H9 (cell line): ENCODE data around the gene LDB2. TPM values are rescaled to one million over a fixed set of nuclear protein-coding genes. Genes with fewer than 3 reads are reported as not detected.

Source experiments
- DNase-seq: peaks from one replicate; pipeline ENCODE4 v3.0.0-alpha.2; 2017
- H2AFZ ChIP-seq: one replicate; pipeline ENCODE4 v1.6.1; 2013; ENCODE audit warnings: mild to moderate bottlenecking, low read length, control low read depth, moderate library complexity
- H2AK5ac ChIP-seq: 2 replicates; pipeline ENCODE4 v1.6.1; 2013; ENCODE audit warnings: low read length, control low read depth, mixed read lengths; ENCODE audit not compliant: insufficient read length
- H2BK120ac ChIP-seq: one replicate; pipeline ENCODE4 v1.6.1; 2013; ENCODE audit warnings: low read depth, mild to moderate bottlenecking, low read length, control low read depth, inconsistent platforms; ENCODE audit not compliant: poor library complexity, severe bottlenecking
- H2BK12ac ChIP-seq: 2 replicates; pipeline ENCODE4 v1.6.1; 2013; ENCODE audit warnings: low read length, control low read depth, mixed read lengths, low read depth; ENCODE audit not compliant: insufficient read length
- H2BK15ac ChIP-seq: 2 replicates; pipeline ENCODE4 v1.6.1; 2013; ENCODE audit warnings: low read depth, low read length, control low read depth
- H2BK20ac ChIP-seq: one replicate; pipeline ENCODE4 v1.6.1; 2013; ENCODE audit warnings: low read depth, mild to moderate bottlenecking, low read length, control low read depth, inconsistent platforms; ENCODE audit not compliant: poor library complexity, severe bottlenecking
- H2BK5ac ChIP-seq: 2 replicates; pipeline ENCODE4 v1.6.1; 2013; ENCODE audit warnings: low read length, control low read depth, mixed read lengths; ENCODE audit not compliant: insufficient read length
- H3K14ac ChIP-seq: 2 replicates; pipeline ENCODE4 v1.6.1; 2013; ENCODE audit warnings: low read length, control low read depth; ENCODE audit not compliant: insufficient read depth
- H3K18ac ChIP-seq: 2 replicates; pipeline ENCODE4 v1.6.1; 2013; ENCODE audit warnings: low read depth, mild to moderate bottlenecking, mixed read lengths, low read length, control low read depth; ENCODE audit not compliant: insufficient read length
- H3K23ac ChIP-seq: 2 replicates; pipeline ENCODE4 v1.6.1; 2013; ENCODE audit warnings: low read length, control low read depth, mixed read lengths, low read depth; ENCODE audit not compliant: insufficient read length
- H3K23me2 ChIP-seq: 2 replicates; pipeline ENCODE4 v1.6.1; 2013; ENCODE audit warnings: low read depth, mild to moderate bottlenecking, mixed read lengths, low read length, control low read depth; ENCODE audit not compliant: insufficient read length, poor library complexity, severe bottlenecking
- H3K27ac ChIP-seq: 2 replicates; pipeline ENCODE4 v1.5.1; 2013; ENCODE audit warnings: low read length, control low read depth, mixed read lengths, low read depth; ENCODE audit not compliant: insufficient read length
- H3K27me3 ChIP-seq: 2 replicates; pipeline ENCODE4 v1.6.1; 2013; ENCODE audit warnings: low read length, control low read depth, inconsistent platforms; ENCODE audit not compliant: insufficient read depth
- H3K4ac ChIP-seq: 2 replicates; pipeline ENCODE4 v1.6.1; 2013; ENCODE audit warnings: low read depth, mild to moderate bottlenecking, control low read depth, inconsistent platforms, low read length, moderate library complexity
- H3K4me1 ChIP-seq: 2 replicates; pipeline ENCODE4 v1.6.1; 2013; ENCODE audit warnings: low read length, control low read depth, inconsistent platforms; ENCODE audit not compliant: insufficient read depth
- H3K4me2 ChIP-seq: 2 replicates; pipeline ENCODE4 v1.6.1; 2013; ENCODE audit warnings: low read length, control low read depth, mixed read lengths; ENCODE audit not compliant: insufficient read length, insufficient read depth
- H3K56ac ChIP-seq: 2 replicates; pipeline ENCODE4 v1.6.1; 2013; ENCODE audit warnings: low read depth, mild to moderate bottlenecking, mixed read lengths, low read length, control low read depth; ENCODE audit not compliant: insufficient read length
- H3K79me1 ChIP-seq: 2 replicates; pipeline ENCODE4 v1.6.1; 2013; ENCODE audit warnings: low read depth, mild to moderate bottlenecking, moderate library complexity, low read length, control low read depth, inconsistent platforms; ENCODE audit not compliant: insufficient read depth, poor library complexity, severe bottlenecking
- H3K79me2 ChIP-seq: 2 replicates; pipeline ENCODE4 v1.6.1; 2013; ENCODE audit warnings: low read length, control low read depth, inconsistent platforms; ENCODE audit not compliant: insufficient read depth
- H3K9ac ChIP-seq: 2 replicates; pipeline ENCODE4 v1.6.1; 2013; ENCODE audit warnings: low read length, control low read depth, mixed read lengths; ENCODE audit not compliant: insufficient read length; ENCODE audit errors: extremely low read depth
- H3K9me3 ChIP-seq: one replicate; pipeline ENCODE4 v1.6.1; 2013; ENCODE audit warnings: low read depth, low read length, inconsistent platforms; ENCODE audit not compliant: control insufficient read depth
- H3T11ph ChIP-seq: one replicate; pipeline ENCODE4 v1.6.1; 2013; ENCODE audit warnings: mild to moderate bottlenecking, low read length, control low read depth, inconsistent platforms
- H4K20me1 ChIP-seq: one replicate; pipeline ENCODE4 v1.6.1; 2013; ENCODE audit not compliant: control insufficient read depth, insufficient read length, insufficient read depth
- H4K5ac ChIP-seq: 2 replicates; pipeline ENCODE4 v1.6.1; 2013; ENCODE audit warnings: low read depth, mild to moderate bottlenecking, mixed read lengths, low read length, control low read depth; ENCODE audit not compliant: insufficient read length
- H4K8ac ChIP-seq: replicated peaks from 2 replicates; pipeline ENCODE4 v1.6.1; 2013; ENCODE audit warnings: low read length, control low read depth, mixed read lengths, low read depth; ENCODE audit not compliant: insufficient read length
- H4K91ac ChIP-seq: 2 replicates; pipeline ENCODE4 v1.6.1; 2013; ENCODE audit warnings: low read depth, mild to moderate bottlenecking, moderate library complexity, mixed read lengths, low read length, control low read depth; ENCODE audit not compliant: insufficient read length
- H3K27ac Mint-ChIP-seq, 3 experiments: 2 replicates in 2 of 3; 3 replicates in 1 of 3; pipeline ENCODE4 v1.8.0; 2020 to 2021; ENCODE audit warnings: mixed read lengths in 3 of 3, mild to moderate bottlenecking in 1 of 3, moderate library complexity in 1 of 3
- H3K27me3 Mint-ChIP-seq: 2 replicates; pipeline ENCODE4 v1.8.0; 2021; ENCODE audit warnings: low read depth, mild to moderate bottlenecking, moderate library complexity, mixed read lengths
- H3K36me3 Mint-ChIP-seq, 3 experiments: 2 replicates in 2 of 3; 3 replicates in 1 of 3; pipeline ENCODE4 v1.8.0; 2020 to 2021; ENCODE audit warnings: low read depth in 3 of 3, mixed read lengths in 3 of 3; ENCODE audit not compliant: insufficient read depth in 1 of 3
- H3K4me1 Mint-ChIP-seq, 2 experiments: 2 replicates each; pipeline ENCODE4 v1.8.0; 2020; ENCODE audit warnings: mixed read lengths in 2 of 2
- H3K4me3 Mint-ChIP-seq, 2 experiments: 2 replicates in 1 of 2; 3 replicates in 1 of 2; pipeline ENCODE4 v1.8.0; 2020 to 2021; ENCODE audit warnings: mild to moderate bottlenecking in 2 of 2, mixed read lengths in 2 of 2, moderate library complexity in 1 of 2
- H3K9me3 Mint-ChIP-seq, 2 experiments: 2 replicates in 1 of 2; 3 replicates in 1 of 2; pipeline ENCODE4 v1.8.0; 2020; ENCODE audit warnings: mild to moderate bottlenecking in 2 of 2, mixed read lengths in 2 of 2, moderate library complexity in 1 of 2
- CTCF ChIP-seq: fragments of 200-600 bp; sonication (generic); conservative IDR thresholded peaks from 3 replicates; pipeline ENCODE4 v1.8.0; 2021; ENCODE audit warnings: antibody characterized with exemption, mild to moderate bottlenecking
- WGBS: extraction: QIAGEN DNeasy Blood & Tissue Kit; methylation state at CpG from one replicate; pipeline ENCODE4 v1.1.7; 2013; ENCODE audit warnings: missing lambda C conversion rate, low lambda C conversion rate, mixed read lengths; ENCODE audit not compliant: insufficient read length; ENCODE audit errors: extremely low coverage; 5-methylcytosine and 5-hydroxymethylcytosine counted together
- total RNA-seq: library from RNA; stranded (reverse); gene quantifications from 2 replicates; pipeline ENCODE4 v1.2.1, GENCODE V29; 2021

The LDB2 gene
- total RNA-seq, 1 experiment from 2014 or later, result 22.5 TPM

DNA sequence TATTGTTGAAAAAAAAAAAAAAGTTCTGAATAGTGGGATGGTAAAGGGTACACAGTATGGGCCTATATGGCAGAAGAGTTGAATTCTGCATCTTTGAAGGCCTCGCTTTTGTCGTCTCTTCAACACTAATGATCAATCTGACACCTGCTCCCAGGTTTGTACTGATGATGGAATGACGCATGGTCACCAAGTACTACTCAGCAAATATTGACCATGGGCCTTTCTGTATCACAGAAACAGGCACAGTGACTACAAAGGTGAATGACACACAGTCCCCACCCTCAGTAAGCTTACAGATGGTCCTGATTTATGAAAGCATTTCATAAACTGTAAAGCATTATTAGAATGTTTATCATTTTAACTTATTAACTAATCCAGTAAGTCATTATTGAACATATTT lies 152.6 kb downstream of the LDB2 start:
- no peak overlapping the region for H3K4ac ChIP-seq

More for the DNA sequence above, 152.6 kb downstream of the LDB2 start:
- Histone ChIP-seq H3K18ac (no peak overlapping the region), H3K27me3 (no peaks in the 10 kb centered on the region), H3K23me2 (no peaks in the 10 kb centered on the region), H3K4me2 (no peak overlapping the region), H2AK5ac (no peak overlapping the region), H4K8ac (no peak overlapping the region), H4K5ac (no peak overlapping the region), H3K14ac (no peak overlapping the region), H2BK15ac (no peak overlapping the region), H2BK12ac (no peak overlapping the region), H2BK5ac (no peak overlapping the region), H3K79me1 (no peaks in the 10 kb centered on the region), H3K9me3 (no peaks in the 10 kb centered on the region), H3K27ac (no peak overlapping the region), H3T11ph (no peak overlapping the region), H3K23ac (no peak overlapping the region), H3K56ac (no peak overlapping the region), H4K91ac (no peak overlapping the region), H4K20me1 (no peaks in the 10 kb centered on the region), H2BK120ac (no peak overlapping the region), H3K9ac (no peak overlapping the region), H3K4me1 (no peaks in the 10 kb centered on the region), H2AFZ (no peak overlapping the region), H2BK20ac (no peak overlapping the region), H3K79me2 (no peaks in the 10 kb centered on the region; the same call in 1 of the 2 replicates)
- no peak for TF ChIP-seq CTCF
- Mint-ChIP-seq H3K27ac (no peak overlapping the region), H3K4me3 (no peak overlapping the region), H3K9me3 (no peaks in the 10 kb centered on the region), H3K36me3 (peaks cover 0 to 8% (median 0%) of the 10 kb centered on the region in 3 experiments; a peak in 3 of 7 replicates), H3K4me1 (peaks cover 0 to 3% of the 10 kb centered on the region in 2 experiments; a peak in 1 of 4 replicates), H3K27me3 (no peaks in the 10 kb centered on the region)
- no peak for DNase-seq
- WGBS, result no CpG with 5 or more reads among the region's 3 CpGs
